Epithelial cell of proximal tubule (primary cell): ENCODE data around the gene COLEC11. TPM values are rescaled to one million over a fixed set of nuclear protein-coding genes. Genes with fewer than 3 reads are reported as not detected.

Source experiments
- DNase-seq: peaks from one replicate; pipeline ENCODE4 v3.0.0-alpha.2; 2011; ENCODE audit warnings: low read depth
- H3K4me3 ChIP-seq: 2 replicates; pipeline ENCODE4 v1.5.1; 2011; ENCODE audit warnings: low read depth, mild to moderate bottlenecking, low read length
- CTCF ChIP-seq: conservative IDR thresholded peaks from 2 replicates; pipeline ENCODE4 v1.5.1; 2012; ENCODE audit warnings: low read depth, mild to moderate bottlenecking, low read length
- total RNA-seq: library from RNA; depleted of rRNA; stranded (reverse); fragments of >200 nt; gene quantifications from 2 replicates; pipeline ENCODE4 v1.2.3, GENCODE V29; 2015

The COLEC11 gene
- total RNA-seq, 1 donor from 2014 or later: 0.40 TPM

GRCh38 chr2:3637311-3637675 is 42.4 kb downstream of the COLEC11 start:
- no peak for DNase-seq
- no peak overlapping the region for H3K4me3 ChIP-seq
- no peak for TF ChIP-seq CTCF

DNA sequence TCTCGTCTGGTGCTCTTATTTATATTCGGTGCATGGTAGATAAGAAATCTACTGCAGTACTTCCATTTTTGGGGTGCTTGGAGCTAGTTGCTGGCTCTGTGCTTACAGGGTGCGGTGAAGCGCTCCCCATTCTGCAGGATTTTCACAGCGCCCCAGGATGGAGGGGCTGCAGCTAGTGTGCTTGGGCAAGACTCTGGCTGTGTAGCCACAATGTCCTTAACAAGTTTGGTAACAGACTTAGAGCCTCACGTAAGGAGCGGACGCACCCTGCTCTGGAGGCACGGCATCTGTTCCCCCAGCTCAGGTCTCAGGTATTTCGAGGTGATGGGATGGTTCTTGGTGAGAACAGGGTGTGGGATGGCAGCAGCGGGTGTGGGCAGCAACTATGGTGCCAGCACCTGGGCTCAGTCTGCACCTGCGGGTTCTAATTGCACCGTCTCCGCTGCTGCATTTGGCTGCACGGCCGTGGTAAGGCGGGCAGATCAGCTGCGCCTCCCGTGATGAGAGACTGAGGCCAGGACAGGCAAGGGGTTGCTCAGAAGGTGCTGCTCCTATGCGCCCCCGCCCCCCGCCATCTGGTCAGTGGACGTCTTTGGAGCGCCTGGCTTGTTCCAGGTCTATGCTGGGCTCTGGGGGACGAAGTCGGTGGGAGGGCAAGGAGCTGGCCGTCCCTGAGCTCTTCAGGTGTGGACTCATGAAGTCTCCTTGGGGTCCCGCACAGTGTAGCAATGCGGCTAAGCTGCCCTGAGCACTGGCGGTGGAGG is 43.0 kb downstream of the COLEC11 start:
- TF ChIP-seq CTCF: no peak
- no peak overlapping the region for H3K4me3 ChIP-seq
- DNase-seq: no peak

- DNase-seq: no peak
- TF ChIP-seq CTCF: no peak
- H3K4me3 ChIP-seq: no peak overlapping the region
These were observed 43.5 kb downstream of the COLEC11 start for GRCh38 chr2:3638456-3638810.

DNA sequence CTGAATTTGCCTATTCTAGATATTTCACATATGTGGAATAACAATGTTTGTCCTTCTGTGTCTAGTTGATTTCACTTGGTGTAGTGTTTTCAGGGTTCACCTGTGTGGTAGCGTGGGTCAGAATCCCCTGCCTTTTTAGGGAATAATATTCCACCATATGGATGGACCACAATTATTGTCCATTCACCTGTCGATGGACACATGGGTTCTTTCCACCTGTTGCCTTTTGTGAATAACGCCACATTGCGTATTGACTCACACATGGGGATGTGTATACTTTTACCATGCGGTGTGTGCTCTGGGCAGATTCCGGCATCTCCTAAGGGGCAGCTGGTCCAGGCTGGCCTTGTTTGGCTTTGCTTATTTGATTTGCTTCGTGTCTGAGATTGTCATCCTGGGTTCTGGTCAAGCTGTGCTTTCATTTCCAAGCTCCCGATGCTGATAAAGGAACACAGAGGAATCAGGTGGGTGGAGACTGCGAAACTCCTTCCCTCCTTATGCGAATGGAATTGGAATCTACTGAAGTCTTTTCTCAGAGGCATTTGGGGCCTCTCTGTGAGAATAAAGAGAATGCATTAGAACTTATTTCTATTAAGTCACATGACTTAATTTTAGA is 44.2 kb downstream of the COLEC11 start:
- no peak for TF ChIP-seq CTCF
- H3K4me3 ChIP-seq: no peak overlapping the region
- no peak for DNase-seq

DNA sequence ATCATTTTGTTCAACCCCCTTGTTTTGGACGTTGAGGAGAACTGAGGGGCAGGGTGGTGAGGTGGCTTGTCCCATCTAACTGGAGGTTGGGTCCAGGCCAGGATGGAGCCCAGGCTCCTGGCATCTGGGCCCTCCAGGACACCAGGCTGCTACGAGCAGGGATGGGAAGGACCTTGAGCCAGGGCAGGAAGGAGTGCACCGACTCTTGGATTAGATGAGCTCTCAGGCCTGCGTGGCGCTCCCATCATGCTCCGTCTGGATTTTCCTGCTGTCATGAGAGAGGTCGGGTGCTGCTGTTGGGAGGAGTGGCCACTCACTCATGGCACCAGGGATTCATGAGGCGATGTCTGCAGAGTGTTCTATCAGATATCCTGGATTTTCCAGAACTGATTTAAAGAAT is 44.7 kb downstream of the COLEC11 start:
- TF ChIP-seq CTCF: no peak
- no peak for DNase-seq
- no peak overlapping the region for H3K4me3 ChIP-seq

DNA sequence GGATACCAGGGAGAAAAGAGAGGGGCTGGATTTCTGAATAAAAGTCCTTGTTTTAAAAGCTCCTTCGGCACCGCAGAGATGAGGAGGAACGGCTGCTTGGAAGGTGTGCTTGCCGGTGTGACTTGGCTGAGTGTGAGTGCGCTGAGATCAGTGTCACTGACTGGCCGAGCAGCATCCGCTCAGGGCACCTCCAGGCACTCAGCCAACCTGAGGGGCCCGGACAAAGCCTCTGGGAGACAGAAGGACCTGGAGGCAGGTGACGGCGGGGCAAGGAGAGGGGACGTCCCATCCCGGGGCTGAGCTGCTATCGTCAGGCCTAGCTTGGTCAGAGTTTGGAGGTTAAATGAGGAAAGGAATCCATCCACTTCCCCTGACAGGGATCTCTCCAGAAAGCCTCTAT is 46.3 kb downstream of the COLEC11 start:
- no peak overlapping the region for H3K4me3 ChIP-seq
- DNase-seq: no peak
- TF ChIP-seq CTCF: no peak
